CD4-positive, alpha-beta T cell treated with Interleukin-15 for 1 hour (primary cell): ENCODE results near the gene PSMG2.
A peak's percentile ranks its signal among the peaks of the same experiment; 100 is the strongest.

Experiments
- DNase-seq: peaks from one replicate; pipeline ENCODE4 v3.0.0-alpha.2; 2020

PSMG2 gene

GRCh38 chr18:12767580-12768155 is 64.8 kb downstream of the PSMG2 start:
- no peak for DNase-seq

DNA sequence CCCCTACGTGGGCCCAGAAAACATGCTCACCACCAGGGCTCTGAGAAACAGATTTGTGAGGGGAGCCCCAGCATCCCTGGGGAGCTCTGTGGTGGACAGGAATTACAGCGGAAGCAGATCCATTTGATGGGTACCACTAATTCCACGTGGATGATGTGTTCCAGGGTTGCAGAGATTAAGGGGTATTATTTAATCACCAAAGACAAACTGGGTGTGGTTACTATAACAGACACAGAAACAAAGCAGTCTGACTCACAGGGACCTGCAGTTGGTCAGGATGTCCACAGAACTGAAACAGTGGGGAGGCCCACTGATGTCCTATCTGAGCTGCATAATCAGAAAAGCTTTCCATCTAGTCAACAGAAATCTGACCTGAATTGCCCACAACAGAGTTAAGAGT is 65.8 kb downstream of the PSMG2 start:
- no peak for DNase-seq

- no peak for DNase-seq
Observed at GRCh38 chr18:12769136-12769535, 66.3 kb downstream of the PSMG2 start.

- no peak for DNase-seq
Observed at GRCh38 chr18:12769644-12770440, 67.0 kb downstream of the PSMG2 start.

DNA sequence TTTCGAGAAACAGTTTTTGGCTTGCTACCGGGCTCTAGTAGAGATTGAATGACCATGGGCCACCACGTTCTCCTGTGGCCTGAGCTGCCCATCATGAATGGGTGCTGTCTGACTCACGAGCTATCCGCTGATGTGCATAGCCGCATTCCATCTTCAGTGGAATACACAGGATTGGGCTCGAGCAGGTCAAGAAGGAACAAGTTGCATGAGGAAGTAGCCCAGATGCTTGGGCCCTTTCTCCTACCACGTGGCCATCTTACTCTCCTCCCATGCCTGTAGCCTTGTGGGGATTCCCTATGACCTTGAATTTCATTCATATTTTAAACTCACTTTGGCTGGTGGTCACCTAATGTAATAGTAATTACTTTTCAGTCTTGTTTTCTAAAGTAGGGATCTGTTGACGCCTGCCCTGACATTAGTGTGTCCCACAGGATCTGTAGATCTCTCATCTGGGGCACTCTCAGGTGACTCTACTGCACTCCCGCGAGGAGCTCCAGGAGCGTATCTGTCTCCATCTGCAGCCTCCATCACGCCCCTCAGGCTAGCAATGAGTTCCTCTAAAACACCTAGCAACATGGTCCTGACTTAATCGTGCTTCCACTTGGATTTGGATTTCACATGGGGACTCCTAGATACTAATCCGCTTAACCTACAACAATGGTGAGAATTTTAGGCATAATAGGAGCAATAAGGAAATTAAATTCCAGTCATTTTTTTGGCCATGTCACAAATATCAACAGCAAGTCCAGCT is 67.8 kb downstream of the PSMG2 start:
- DNase-seq = no peak

DNA sequence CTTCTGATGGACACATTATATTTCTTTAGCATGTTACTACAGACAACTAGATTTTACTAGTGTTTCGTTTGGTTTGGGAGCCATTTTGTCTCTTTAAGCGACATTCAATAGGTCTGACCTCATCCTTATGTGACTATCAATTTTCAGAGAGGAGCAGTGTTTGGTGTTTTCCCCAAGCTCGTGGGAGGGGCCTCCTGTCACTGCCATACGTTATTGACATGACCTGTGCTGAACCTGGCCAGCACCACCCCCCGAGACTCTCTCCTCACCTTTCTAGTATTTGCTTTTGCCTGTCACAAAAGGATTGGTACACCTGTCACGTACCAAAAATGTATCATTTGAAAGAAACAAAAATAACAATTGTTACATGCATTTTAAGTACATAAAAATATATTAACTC is 69.3 kb downstream of the PSMG2 start:
- no peak for DNase-seq

DNA sequence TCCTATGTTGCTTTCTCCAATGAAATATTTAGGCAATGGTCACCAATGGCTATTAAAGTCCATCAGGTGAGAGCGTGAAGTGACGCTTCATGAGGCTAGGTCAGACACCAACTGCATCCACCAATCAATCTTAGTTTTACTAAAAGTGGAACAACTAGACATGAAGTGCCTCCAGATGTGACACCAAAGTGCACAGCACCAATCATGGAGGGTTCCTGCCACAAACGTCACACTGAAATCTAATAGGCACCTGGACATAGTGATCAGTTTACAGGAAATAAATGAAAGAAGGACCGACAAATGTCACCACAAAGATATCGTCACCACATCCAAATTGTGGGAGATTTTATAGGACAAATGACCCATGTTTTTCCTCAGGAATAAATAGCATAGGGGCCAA is 70.5 kb downstream of the PSMG2 start:
- no peak for DNase-seq

DNA sequence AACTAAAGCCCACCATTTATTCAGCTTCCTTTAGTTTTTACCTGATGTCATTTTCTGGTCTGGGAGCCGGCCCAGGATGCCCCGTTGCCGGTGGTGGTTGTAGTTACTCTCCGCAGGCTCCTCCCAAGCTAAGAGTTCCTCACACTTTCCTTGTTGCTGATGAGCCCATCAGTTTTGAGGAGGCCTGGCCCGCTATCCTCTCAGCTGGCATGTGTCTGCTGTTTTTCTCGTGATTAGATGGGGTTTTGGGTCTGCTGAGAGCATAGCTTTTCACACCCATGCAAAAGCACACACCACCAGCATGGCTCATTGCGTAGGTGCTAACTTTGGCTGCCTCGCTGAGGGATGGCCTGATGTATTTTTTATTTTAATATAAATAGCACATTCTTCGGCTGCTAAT is 72.1 kb downstream of the PSMG2 start:
- peak; percentile 21 for DNase-seq
